NCI-H1417 treated with DMSO at 0.1 percent for 48 hours (cell line): ENCODE data around the gene SACS.

ENCODE experiments used
- DNase-seq: peaks from one replicate; lab custom pipeline; 2025; lab: John Stamatoyannopoulos, UW

SACS gene

DNA sequence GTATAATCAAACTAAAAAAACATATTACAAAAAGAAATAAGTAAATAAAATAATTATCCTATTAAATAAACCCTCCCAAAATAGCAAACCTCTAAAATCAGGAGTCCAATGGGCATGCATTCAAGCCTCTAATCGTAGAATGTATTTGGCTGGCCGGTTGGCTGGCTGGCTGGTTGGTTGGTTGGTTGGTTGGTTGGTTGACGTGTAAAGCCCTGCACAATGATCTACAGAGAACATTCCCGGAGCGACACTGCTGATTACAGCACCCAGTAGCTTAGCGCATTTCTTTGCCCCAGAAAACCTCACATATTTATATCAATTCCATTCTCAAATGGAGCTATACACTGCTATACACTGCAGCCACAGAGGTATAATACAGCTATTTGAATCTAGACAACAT lies 65.6 kb downstream of the SACS start:
- no peak for DNase-seq

DNA sequence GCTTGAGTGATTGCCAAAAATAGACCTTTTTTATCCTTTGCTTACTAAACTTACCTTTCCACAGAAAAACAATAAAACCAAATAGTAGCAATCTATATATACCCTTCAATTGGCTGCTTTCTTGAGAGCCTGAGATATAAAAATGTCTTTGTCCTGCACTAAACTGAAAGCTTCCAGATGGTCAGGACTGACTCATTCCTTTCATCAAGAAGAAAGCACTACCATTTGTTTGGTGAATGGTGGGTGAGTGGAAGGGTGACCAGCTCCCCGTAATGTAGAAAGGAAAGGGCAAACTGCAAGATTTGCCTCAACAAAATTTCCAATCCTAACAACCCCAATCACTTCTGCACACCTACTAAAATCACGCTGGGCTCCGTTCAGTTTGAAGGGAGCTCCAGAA lies 67.8 kb downstream of the SACS start:
- DNase-seq = no peak

GRCh38 chr13:23359882-23360281 lies 73.6 kb downstream of the SACS start:
- DNase-seq = no peak

DNA sequence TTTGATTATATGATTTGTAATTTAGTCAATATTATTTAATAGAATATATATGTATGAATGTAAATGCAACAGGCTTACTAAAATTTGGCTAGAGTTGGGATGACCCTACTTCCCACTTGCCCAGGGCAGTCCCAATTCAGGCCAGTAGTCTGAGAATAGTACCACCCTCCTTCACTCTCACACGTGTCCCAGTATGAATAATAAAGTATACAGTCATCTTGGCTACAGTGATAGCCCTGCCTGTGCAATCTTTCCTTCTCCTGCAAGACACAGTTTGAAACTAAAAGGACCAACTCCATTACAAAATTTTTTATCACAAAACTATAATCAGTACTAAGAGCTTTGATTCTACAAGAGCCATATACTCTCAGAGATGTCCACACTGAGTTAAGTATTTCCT lies 76.2 kb downstream of the SACS start:
- no peak for DNase-seq

DNA sequence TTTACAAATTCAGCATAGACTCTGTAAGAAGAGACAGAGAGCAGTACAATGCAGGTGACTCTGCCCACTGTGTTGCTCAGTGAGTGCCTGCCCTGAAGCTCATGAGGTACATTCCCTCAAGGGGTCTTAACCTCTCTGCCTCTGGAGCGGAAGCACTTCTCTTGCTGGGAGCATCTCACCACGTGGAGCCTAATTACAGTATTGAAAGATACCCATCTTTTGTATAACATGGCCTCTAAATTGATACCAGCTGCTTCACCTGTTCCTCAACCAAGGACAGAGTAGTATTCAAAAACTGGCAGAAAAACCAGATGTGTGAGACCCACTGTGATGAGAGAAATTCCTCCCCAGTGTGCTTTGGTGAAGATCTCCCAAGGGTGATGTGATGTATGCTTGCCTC lies 77.1 kb downstream of the SACS start:
- no peak for DNase-seq

DNA sequence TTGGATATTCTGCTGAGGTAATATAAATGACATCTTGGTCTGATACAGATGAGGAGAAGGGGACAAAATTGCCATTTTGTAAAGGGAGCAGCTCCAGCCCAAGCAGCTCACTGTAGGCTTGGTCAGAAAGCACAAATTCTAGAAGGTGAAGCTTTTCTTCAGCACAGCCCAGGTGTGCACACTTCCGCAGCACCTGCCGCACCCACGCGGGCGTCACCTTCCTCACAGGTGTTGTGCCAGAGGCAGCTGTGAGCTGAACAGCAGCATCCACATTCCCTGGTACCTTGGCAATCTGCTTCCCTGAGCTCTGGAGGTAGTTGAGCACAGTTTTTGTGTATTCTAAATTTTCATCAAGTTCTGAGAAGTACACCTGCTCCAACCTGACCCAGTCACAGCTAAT lies 79.0 kb downstream of the SACS start:
- no peak for DNase-seq

DNA sequence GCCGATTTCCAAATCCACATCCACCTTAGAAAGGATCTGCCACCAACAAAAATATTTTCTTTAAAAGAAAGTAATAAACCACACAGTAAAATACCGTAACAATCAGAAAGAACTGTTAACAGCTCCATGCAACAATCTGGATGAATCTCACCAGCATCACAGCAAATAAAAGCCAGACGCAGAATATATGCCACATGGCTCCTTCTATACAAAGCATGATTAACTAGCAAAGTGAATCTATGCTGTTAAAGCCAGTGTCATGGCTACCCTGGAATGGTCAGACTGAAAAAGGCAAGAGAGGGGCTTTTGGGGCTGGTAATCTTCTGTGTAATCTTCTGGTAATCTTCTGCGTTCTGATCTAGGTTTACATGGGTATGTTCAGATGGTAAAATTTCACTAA lies 81.3 kb downstream of the SACS start:
- DNase-seq = no peak

GRCh38 chr13:23350009-23350408 lies 83.5 kb downstream of the SACS start:
- no peak for DNase-seq

- no peak for DNase-seq
Measured at GRCh38 chr13:23349161-23349897, 84.2 kb downstream of the SACS start.

- DNase-seq = no peak
Measured at GRCh38 chr13:23348262-23349127, 85.0 kb downstream of the SACS start.

- DNase-seq = no peak
Measured at GRCh38 chr13:23347601-23348000, 85.9 kb downstream of the SACS start.

DNA sequence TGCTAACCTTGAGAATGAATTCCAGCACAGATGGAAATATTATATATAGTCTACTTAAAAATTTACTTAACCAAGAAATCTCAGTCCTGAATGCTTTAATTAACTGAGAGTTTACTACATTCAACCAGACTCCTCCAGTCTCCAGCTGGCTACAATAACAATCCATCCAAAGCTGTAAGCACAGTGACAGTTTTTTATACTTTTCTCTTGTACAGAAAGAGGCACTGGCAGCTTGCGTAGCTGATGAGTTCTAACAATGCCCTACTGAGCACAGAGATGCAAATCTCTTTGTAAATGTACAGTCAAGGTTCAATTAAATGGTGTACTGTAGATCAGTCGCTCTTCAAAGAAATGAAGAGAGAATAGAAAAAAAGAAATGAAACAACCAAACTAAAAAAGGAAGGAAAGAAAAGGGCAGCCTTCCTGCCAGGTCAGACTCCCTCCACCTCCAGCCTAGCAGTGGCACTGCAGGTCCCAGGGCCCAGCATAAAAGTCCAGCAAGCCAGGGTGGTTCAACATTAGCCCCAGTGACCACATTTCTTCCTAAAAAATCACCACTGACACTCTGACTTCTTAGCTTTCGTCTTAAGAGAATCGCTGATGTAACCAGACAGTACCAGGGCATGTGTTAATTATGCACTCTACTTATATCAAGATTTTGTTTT lies 88.4 kb downstream of the SACS start:
- DNase-seq = no peak

- no peak for DNase-seq
Measured at GRCh38 chr13:23339225-23339624, 94.3 kb downstream of the SACS start.

- DNase-seq = no peak
Measured at GRCh38 chr13:23330356-23330755, 103.1 kb downstream of the SACS start.

- DNase-seq = no peak
Measured at GRCh38 chr13:23325191-23325590, 108.3 kb downstream of the SACS start.

GRCh38 chr13:23323946-23324709 lies 109.4 kb downstream of the SACS start:
- DNase-seq = no peak

DNA sequence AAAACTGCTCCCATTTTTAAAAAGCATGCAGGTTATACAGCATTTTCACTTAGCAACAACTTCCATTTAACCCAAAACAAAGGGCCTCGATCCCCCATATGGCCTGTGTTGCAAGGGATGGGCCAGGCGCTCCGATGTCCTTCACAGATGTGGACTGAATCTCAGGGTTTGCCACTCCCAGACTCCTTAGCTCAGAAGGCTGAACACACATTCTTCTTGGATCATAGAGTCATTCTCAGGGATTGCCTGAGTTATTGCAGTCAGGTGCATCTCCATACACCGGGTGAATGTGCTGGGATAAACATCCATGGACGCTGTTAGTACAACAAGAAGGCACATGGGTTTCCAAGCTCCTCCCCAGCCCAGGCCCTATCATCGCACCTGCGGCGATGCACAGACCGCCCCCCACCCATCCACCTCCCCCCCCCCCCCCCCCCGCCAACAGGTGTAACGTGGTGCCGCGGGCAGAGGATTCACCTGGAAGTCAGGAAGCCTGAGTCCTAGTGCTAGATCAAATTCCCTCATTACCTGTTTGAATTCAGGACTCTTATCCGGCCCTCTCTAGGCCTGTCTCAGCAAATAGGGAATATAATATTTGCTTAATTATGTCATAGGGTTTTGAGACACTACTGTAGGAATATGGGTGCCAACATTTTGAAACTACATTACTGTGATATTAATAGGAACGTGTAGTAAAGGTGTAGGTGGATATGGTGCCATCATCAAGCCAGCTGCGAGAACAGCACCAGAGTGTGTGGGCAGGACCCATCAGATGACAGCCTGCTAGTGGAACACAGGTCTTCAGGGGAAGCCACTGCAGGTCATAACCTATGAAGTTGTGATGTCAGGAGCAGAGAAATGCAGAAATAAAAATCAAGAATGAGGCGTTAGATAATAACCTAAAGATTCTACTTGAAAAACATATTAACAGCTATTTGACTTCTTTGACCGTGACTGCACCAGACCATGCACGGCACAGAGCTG lies 110.9 kb downstream of the SACS start:
- DNase-seq = no peak

DNA sequence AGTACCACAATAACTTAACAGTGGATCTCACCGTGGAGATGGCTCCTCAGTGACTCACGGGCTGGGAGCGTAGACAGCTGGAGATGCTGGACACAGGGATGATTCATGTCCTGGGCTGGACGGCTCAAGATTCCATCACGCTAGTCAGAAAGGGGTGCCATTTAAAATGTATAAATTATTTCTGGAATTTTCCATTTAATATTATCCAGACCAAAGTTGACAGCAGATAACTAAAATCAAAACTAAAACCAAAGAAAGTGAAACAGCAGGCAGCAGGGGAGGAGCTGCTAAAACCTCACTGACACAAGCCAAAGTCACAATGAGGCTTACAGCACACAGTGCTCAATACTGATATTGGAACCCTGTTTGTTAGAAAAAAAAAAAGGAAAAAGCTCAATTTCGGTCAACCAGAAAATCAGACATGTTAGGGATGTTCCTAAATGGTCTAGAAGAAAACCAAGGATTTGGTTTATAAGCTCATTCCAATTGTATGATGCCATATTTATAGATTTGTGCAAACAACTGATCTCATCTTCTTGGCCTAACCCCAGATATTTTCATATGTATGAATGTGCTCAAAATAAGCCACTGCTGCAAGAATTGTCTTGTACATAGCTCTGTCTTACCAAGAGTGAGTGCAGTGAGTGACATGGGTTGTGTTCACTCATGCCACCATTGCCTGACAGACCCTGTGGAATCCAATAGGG lies 111.8 kb downstream of the SACS start:
- DNase-seq = no peak

GRCh38 chr13:23320926-23321534 lies 112.5 kb downstream of the SACS start:
- no peak for DNase-seq

GRCh38 chr13:23319883-23320224 lies 113.6 kb downstream of the SACS start:
- no peak for DNase-seq
